CD4-positive, alpha-beta memory T cell (primary cell): ENCODE data around the gene NRCAM. TPM values are rescaled to one million over a fixed set of nuclear protein-coding genes. Genes with fewer than 3 reads are reported as not detected.

Experiments used
- CTCF ChIA-PET: fragments of 350-600 bp; sonication (Branson Sonifier 250); formaldehyde crosslinking; loops from one replicate; lab custom pipeline; 2021; ENCODE audit warnings: inconsistent platforms; ENCODE audit not compliant: partially characterized antibody; lab: Charles Lee
- POLR2A ChIA-PET: fragments of 350-600 bp; sonication (Branson Sonifier 250); formaldehyde crosslinking; loops from one replicate; lab custom pipeline; 2021; ENCODE audit not compliant: partially characterized antibody; lab: Charles Lee
- DNase-seq, 5 donors: peaks; one replicate each; pipeline versions ENCODE4 v3.0.0 to v3.0.0-alpha.2; 2020 to 2022; ENCODE audit warnings: mixed read lengths in 1 of 5
- H3K27ac ChIP-seq: one replicate; pipeline ENCODE4 v1.7.0; 2013; ENCODE audit warnings: low read depth, low read length
- H3K27me3 ChIP-seq: 2 replicates; pipeline ENCODE4 v1.7.0; 2013; ENCODE audit warnings: mild to moderate bottlenecking, low read length, moderate library complexity; ENCODE audit not compliant: insufficient read depth
- H3K36me3 ChIP-seq: 2 replicates; pipeline ENCODE4 v1.7.0; 2013; ENCODE audit warnings: mild to moderate bottlenecking, low read length, moderate library complexity; ENCODE audit not compliant: insufficient read depth
- H3K4me1 ChIP-seq: 2 replicates; pipeline ENCODE4 v1.7.0; 2013; ENCODE audit warnings: mild to moderate bottlenecking, low read length, moderate library complexity; ENCODE audit not compliant: insufficient read depth
- H3K4me3 ChIP-seq, 2 donors: one replicate each; pipeline ENCODE4 v1.7.0; 2013; ENCODE audit warnings: low read length in 2 of 2, mild to moderate bottlenecking in 1 of 2
- H3K9me3 ChIP-seq, 2 donors: one replicate each; pipeline ENCODE4 v1.7.0; 2013; ENCODE audit warnings: low read length in 2 of 2, control low read depth in 1 of 2; ENCODE audit not compliant: control insufficient read depth in 1 of 2
- H3K27ac Mint-ChIP-seq, 7 donors: one replicate each; pipeline ENCODE4 v1.8.0; 2020 to 2021; ENCODE audit warnings: mixed read lengths in 7 of 7, mild to moderate bottlenecking in 6 of 7, inconsistent platforms in 3 of 7, moderate library complexity in 3 of 7
- H3K27me3 Mint-ChIP-seq, 2 donors: one replicate each; pipeline ENCODE4 v1.8.0; 2020 to 2021; ENCODE audit warnings: mixed read lengths in 2 of 2
- H3K36me3 Mint-ChIP-seq, 2 donors: one replicate each; pipeline ENCODE4 v1.8.0; 2020 to 2021; ENCODE audit warnings: mixed read lengths in 2 of 2, inconsistent platforms in 1 of 2, mild to moderate bottlenecking in 1 of 2
- H3K4me1 Mint-ChIP-seq, 4 donors: one replicate each; pipeline ENCODE4 v1.8.0; 2020 to 2021; ENCODE audit warnings: mixed read lengths in 4 of 4, mild to moderate bottlenecking in 1 of 4
- H3K4me3 Mint-ChIP-seq, 8 donors: one replicate each; pipeline ENCODE4 v1.8.0; 2020 to 2021; ENCODE audit warnings: mixed read lengths in 8 of 8, mild to moderate bottlenecking in 7 of 8, moderate library complexity in 6 of 8, inconsistent platforms in 3 of 8
- H3K9me3 Mint-ChIP-seq, 8 donors: one replicate each; pipeline ENCODE4 v1.8.0; 2020 to 2021; ENCODE audit warnings: mixed read lengths in 8 of 8, mild to moderate bottlenecking in 5 of 8, inconsistent platforms in 3 of 8, moderate library complexity in 1 of 8
- intact Hi-C: fragments of 100-400 bp; cut with micrococcal nuclease; formaldehyde crosslinking; loops from one replicate; pipeline ENCODE4 v1.15.1; 2023
- polyA plus RNA-seq, 2 donors: library from polyadenylated mRNA; unstranded; fragments of 300-500 nt; fragmentation: Illumina TruSeq; gene quantifications; one replicate each; pipeline ENCODE4 v1.2.3, GENCODE V29; 2021
- total RNA-seq, 2 experiments: library from RNA; stranded (reverse); gene quantifications; one replicate each; pipeline ENCODE4 v1.2.3, GENCODE V29; 2021

NRCAM gene
- total and polyA plus RNA-seq, 4 experiments from 2014 or later = 0.22 to 0.41 (median 0.32) TPM; not detected in 1

- no peaks in the 10 kb centered on the region for H3K36me3 Mint-ChIP-seq
- no peaks in the 10 kb centered on the region for H3K4me1 Mint-ChIP-seq
- POLR2A ChIA-PET = no interaction called here
- no peak overlapping the region for H3K27ac Mint-ChIP-seq
- H3K9me3 Mint-ChIP-seq = no peaks in the 10 kb centered on the region
- no peak overlapping the region for H3K4me3 ChIP-seq
- CTCF ChIA-PET = no interaction called here
- H3K27ac ChIP-seq = no peak overlapping the region
- no peak overlapping the region for H3K4me3 Mint-ChIP-seq
- no peaks in the 10 kb centered on the region for H3K36me3 ChIP-seq
- no peaks in the 10 kb centered on the region for H3K27me3 ChIP-seq
- no peaks in the 10 kb centered on the region for H3K4me1 ChIP-seq
- H3K9me3 ChIP-seq = no peaks in the 10 kb centered on the region
- no peak for DNase-seq
- peaks cover 2 to 8% of the 10 kb centered on the region in 2 donors for H3K27me3 Mint-ChIP-seq
- intact Hi-C loops = no loop called here
These were observed 356.5 kb downstream of the NRCAM start for GRCh38 chr7:108099713-108100112.

DNA sequence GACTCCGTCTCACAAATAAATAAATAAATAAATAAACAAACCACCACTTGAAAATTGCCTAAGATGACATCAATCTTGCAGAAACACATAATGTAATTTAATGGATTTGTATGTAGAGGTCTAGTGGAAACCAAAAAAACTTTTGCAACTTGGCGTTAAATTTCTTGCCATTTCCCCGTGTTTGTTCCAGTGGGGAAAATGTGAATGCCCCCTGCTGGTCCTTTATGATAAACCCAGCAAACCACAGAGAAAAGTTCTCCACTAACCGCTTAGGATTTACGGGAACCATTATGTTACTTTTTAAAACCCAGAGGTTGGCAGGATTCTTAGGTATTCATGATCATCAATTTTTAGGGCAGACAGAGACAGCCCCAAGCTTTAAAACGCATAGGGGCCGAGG, 358.5 kb downstream of the NRCAM start:
- no peak for DNase-seq

More for the DNA sequence above, 358.5 kb downstream of the NRCAM start:
- H3K27ac Mint-ChIP-seq = no peak overlapping the region
- ChIA-PET POLR2A (no interaction called here), CTCF (interaction anchor here (1.1 kb wide), 1 partner anchor 12 kb away, joined by 3 read pairs; no protein-coding TSS in a partner anchor)
- H3K27me3 Mint-ChIP-seq = peaks cover 2 to 10% of the 10 kb centered on the region in 2 donors
- no peaks in the 10 kb centered on the region for H3K4me1 ChIP-seq
- H3K4me1 Mint-ChIP-seq = no peaks in the 10 kb centered on the region
- no peak overlapping the region for H3K4me3 ChIP-seq
- no peak overlapping the region for H3K4me3 Mint-ChIP-seq
- H3K9me3 ChIP-seq = no peaks in the 10 kb centered on the region
- H3K36me3 ChIP-seq = no peaks in the 10 kb centered on the region
- H3K9me3 Mint-ChIP-seq = no peaks in the 10 kb centered on the region
- no peaks in the 10 kb centered on the region for H3K27me3 ChIP-seq
- no peak overlapping the region for H3K27ac ChIP-seq
- intact Hi-C loops = no loop called here
- no peaks in the 10 kb centered on the region for H3K36me3 Mint-ChIP-seq

Other genes with a start within 250 kb of the NRCAM start
- 10 to 100 TPM; 28.0 to 28.9 TPM for gene PNPLA8, start 69.7 kb upstream of the NRCAM start, total RNA-seq
- 10 to 100 TPM; 20.9 to 28.8 TPM for gene PNPLA8, start 69.7 kb upstream of the NRCAM start, polyA plus RNA-seq
- gene THAP5, start 113.3 kb upstream of the NRCAM start, total RNA-seq = 10 to 100 TPM; 45.9 to 52.8 TPM
- gene THAP5, start 113.3 kb upstream of the NRCAM start, polyA plus RNA-seq = 10 to 100 TPM; 16.7 to 29.0 TPM
- gene DNAJB9, start 113.4 kb upstream of the NRCAM start, total RNA-seq = 10 to 100 TPM; 43.6 to 49.3 TPM
- gene DNAJB9, start 113.4 kb upstream of the NRCAM start, polyA plus RNA-seq = 100 to 1,000 TPM in 1 of 2 donors, 10 to 100 TPM in 1; 30.2 to 138 TPM